HG02798 (cell line): ENCODE measurements around the gene GPD1.
"Not testable (repeated sequence)": the region's sequence is repeated elsewhere in the genome, so short reads cannot be mapped to it uniquely, and the experiment has no call there.

Experiments
- ATAC-seq: cut with Tn5 transposase; IDR thresholded peaks from one replicate; pipeline ENCODE4 v1.9.1; 2021; ENCODE audit warnings: mild to moderate bottlenecking; ENCODE audit not compliant: unreplicated experiment, poor library complexity

Gene GPD1

GRCh38 chr12:50119387-50119786, 15.6 kb downstream of the GPD1 start:
- ATAC-seq: no peak

GRCh38 chr12:50120521-50120920, 16.7 kb downstream of the GPD1 start:
- no peak for ATAC-seq

GRCh38 chr12:50120953-50121352, 17.1 kb downstream of the GPD1 start:
- ATAC-seq: no peak

GRCh38 chr12:50121641-50122040, 17.8 kb downstream of the GPD1 start:
- no peak for ATAC-seq

GRCh38 chr12:50123203-50123602, 19.4 kb downstream of the GPD1 start:
- ATAC-seq: no peak

GRCh38 chr12:50127546-50127945, 23.7 kb downstream of the GPD1 start:
- no peak for ATAC-seq

GRCh38 chr12:50129290-50129689, 25.5 kb downstream of the GPD1 start:
- ATAC-seq: no peak

- no peak for ATAC-seq
Measured at GRCh38 chr12:50132505-50133135, 28.8 kb downstream of the GPD1 start.

- ATAC-seq: no peak
Measured at GRCh38 chr12:50142993-50143392, 39.2 kb downstream of the GPD1 start.

GRCh38 chr12:50145439-50145838, 41.6 kb downstream of the GPD1 start:
- no peak for ATAC-seq

- ATAC-seq: no peak
Measured at GRCh38 chr12:50147281-50147680, 43.5 kb downstream of the GPD1 start.

- not testable (repeated sequence) for ATAC-seq
Measured at GRCh38 chr12:50148011-50148410, 44.2 kb downstream of the GPD1 start.

- ATAC-seq: no peak
Measured at GRCh38 chr12:50149311-50149710, 45.5 kb downstream of the GPD1 start.

- no peak for ATAC-seq
Measured at GRCh38 chr12:50151047-50151687, 47.4 kb downstream of the GPD1 start.

GRCh38 chr12:50154947-50155346, 51.1 kb downstream of the GPD1 start:
- ATAC-seq: not testable (repeated sequence)

GRCh38 chr12:50156641-50157040, 52.8 kb downstream of the GPD1 start:
- ATAC-seq: no peak

GRCh38 chr12:50157259-50157658, 53.5 kb downstream of the GPD1 start:
- ATAC-seq: no peak

- ATAC-seq: no peak
Measured at GRCh38 chr12:50160643-50161042, 56.8 kb downstream of the GPD1 start.
